MM.1S (cell line): ENCODE measurements around the gene MRTFA.
A peak's percentile ranks its signal among the peaks of the same experiment; 100 is the strongest.

ENCODE experiments used
- DNase-seq: peaks from one replicate; pipeline ENCODE4 v3.0.0-alpha.2; 2015
- H2AFZ ChIP-seq: fragments of 300-600 bp; sonication (generic); 2 replicates; pipeline ENCODE4 v1.6.0; 2016; ENCODE audit warnings: antibody characterized with exemption, low read length
- H3F3A ChIP-seq: fragments of 300-600 bp; sonication (generic); 2 replicates; pipeline ENCODE4 v1.6.1; 2016; ENCODE audit warnings: mild to moderate bottlenecking, antibody characterized with exemption, low read length, moderate library complexity, mixed read lengths; ENCODE audit not compliant: insufficient read depth
- H3K27ac ChIP-seq: fragments of 300-600 bp; sonication (generic); 2 replicates; pipeline ENCODE4 v1.5.1; 2016; ENCODE audit warnings: mild to moderate bottlenecking, low read length
- H3K27me3 ChIP-seq: fragments of 300-600 bp; sonication (generic); replicated peaks from 2 replicates; pipeline ENCODE4 v1.6.0; 2016; ENCODE audit warnings: low read length; ENCODE audit not compliant: insufficient read depth
- H3K36me3 ChIP-seq: fragments of 300-600 bp; sonication (generic); replicated peaks from 2 replicates; pipeline ENCODE4 v1.6.1; 2016; ENCODE audit warnings: mild to moderate bottlenecking, low read length, mixed read lengths; ENCODE audit not compliant: insufficient read depth
- H3K4me1 ChIP-seq: fragments of 300-600 bp; sonication (generic); 2 replicates; pipeline ENCODE4 v1.6.1; 2016; ENCODE audit warnings: low read length, mixed read lengths
- H3K4me2 ChIP-seq: fragments of 300-600 bp; sonication (generic); 2 replicates; pipeline ENCODE4 v1.6.0; 2016; ENCODE audit warnings: low read depth, low read length
- H3K4me3 ChIP-seq: fragments of 300-600 bp; sonication (generic); 2 replicates; pipeline ENCODE4 v1.5.1; 2016; ENCODE audit warnings: low read length, mixed read lengths
- H3K79me2 ChIP-seq: fragments of 300-600 bp; sonication (generic); 2 replicates; pipeline ENCODE4 v1.6.1; 2016; ENCODE audit warnings: mixed run types, low read length, mixed read lengths
- H3K9ac ChIP-seq: fragments of 300-600 bp; sonication (generic); 2 replicates; pipeline ENCODE4 v1.6.1; 2016; ENCODE audit warnings: low read length, mixed read lengths
- H3K9me2 ChIP-seq: fragments of 300-600 bp; sonication (generic); replicated peaks from 2 replicates; pipeline ENCODE4 v1.6.1; 2016; ENCODE audit warnings: mild to moderate bottlenecking, low read length, mixed read lengths; ENCODE audit not compliant: insufficient read depth
- H3K9me3 ChIP-seq: fragments of 300-600 bp; sonication (generic); replicated peaks from 2 replicates; pipeline ENCODE4 v1.6.1; 2016; ENCODE audit warnings: mild to moderate bottlenecking, low read length, mixed read lengths; ENCODE audit not compliant: insufficient read depth
- H4K20me1 ChIP-seq: fragments of 300-600 bp; sonication (generic); 2 replicates; pipeline ENCODE4 v1.6.1; 2016; ENCODE audit warnings: mild to moderate bottlenecking, low read length, moderate library complexity, mixed read lengths; ENCODE audit not compliant: insufficient read depth
- EZH2 ChIP-seq: fragments of 300-600 bp; sonication (generic); optimal IDR thresholded peaks from 2 replicates; pipeline ENCODE3; 2017; ENCODE audit warnings: low read depth, mild to moderate bottlenecking, antibody characterized with exemption, low read length, mixed read lengths
- EZH2phosphoT487 ChIP-seq: fragments of 300-600 bp; sonication (generic); IDR thresholded peaks from 2 replicates; pipeline ENCODE4 v1.6.1; 2018; ENCODE audit warnings: antibody characterized with exemption, low read length
- TF ChIP-seq, protein P1 (sequence below): fragments of 300-600 bp; sonication (generic); IDR thresholded peaks from 2 replicates; pipeline ENCODE4 v1.5.1; 2016; ENCODE audit warnings: antibody characterized with exemption, low read length, mixed read lengths

MRTFA gene

DNA sequence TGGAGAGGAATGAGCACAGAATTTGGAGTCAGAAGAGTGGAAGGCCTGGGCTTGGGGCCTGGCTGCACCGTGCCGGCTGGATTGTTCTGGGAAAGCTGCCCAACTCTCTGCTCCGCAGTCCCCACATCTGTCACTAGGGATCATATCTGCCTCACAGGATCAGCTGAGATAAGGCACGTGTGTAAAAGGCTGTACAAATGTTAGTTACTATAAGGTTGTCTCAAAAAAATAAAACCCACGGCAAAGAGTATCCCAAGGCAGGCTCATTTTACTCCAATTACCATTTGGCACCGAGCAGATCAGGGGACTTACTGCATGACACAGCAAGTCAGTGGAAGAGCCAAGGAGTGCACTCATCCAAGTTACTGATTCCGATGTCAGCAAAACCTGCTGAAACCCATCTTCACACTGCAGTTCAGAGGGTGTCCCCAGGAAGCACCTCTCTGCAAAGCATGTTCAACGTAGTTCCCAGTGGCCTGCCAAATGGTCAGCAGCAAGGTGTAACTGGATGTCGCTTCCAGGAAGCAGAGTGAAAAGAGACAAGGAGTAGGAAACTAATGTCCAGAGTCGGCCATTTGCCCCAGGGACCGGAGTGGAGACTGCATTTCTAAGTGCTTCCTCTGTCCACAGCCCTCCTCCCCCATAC, 18.1 kb upstream of the MRTFA start:
- H3K79me2 ChIP-seq, result peaks cover 6% of the 10 kb centered on the region
- H3K4me3 ChIP-seq, result no peak overlapping the region
- DNase-seq, result no peak
- TF ChIP-seq, protein P1, sequence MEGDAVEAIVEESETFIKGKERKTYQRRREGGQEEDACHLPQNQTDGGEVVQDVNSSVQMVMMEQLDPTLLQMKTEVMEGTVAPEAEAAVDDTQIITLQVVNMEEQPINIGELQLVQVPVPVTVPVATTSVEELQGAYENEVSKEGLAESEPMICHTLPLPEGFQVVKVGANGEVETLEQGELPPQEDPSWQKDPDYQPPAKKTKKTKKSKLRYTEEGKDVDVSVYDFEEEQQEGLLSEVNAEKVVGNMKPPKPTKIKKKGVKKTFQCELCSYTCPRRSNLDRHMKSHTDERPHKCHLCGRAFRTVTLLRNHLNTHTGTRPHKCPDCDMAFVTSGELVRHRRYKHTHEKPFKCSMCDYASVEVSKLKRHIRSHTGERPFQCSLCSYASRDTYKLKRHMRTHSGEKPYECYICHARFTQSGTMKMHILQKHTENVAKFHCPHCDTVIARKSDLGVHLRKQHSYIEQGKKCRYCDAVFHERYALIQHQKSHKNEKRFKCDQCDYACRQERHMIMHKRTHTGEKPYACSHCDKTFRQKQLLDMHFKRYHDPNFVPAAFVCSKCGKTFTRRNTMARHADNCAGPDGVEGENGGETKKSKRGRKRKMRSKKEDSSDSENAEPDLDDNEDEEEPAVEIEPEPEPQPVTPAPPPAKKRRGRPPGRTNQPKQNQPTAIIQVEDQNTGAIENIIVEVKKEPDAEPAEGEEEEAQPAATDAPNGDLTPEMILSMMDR, result no peak
- TF ChIP-seq EZH2 (no peak), EZH2phosphoT487 (no peak)
- no peak overlapping the region for H3K9ac ChIP-seq
- no peak overlapping the region for H3K4me2 ChIP-seq
- no peaks in the 10 kb centered on the region for H3K9me2 ChIP-seq
- H3K27me3 ChIP-seq, result no peaks in the 10 kb centered on the region
- H3K27ac ChIP-seq, result no peak overlapping the region
- H2AFZ ChIP-seq, result no peak overlapping the region
- no peaks in the 10 kb centered on the region for H4K20me1 ChIP-seq
- no peaks in the 10 kb centered on the region for H3K36me3 ChIP-seq
- H3K9me3 ChIP-seq, result no peaks in the 10 kb centered on the region
- peaks cover 8% of the 10 kb centered on the region for H3F3A ChIP-seq
- peaks cover 8% of the 10 kb centered on the region; the same call in 1 of the 2 replicates for H3K4me1 ChIP-seq

DNA sequence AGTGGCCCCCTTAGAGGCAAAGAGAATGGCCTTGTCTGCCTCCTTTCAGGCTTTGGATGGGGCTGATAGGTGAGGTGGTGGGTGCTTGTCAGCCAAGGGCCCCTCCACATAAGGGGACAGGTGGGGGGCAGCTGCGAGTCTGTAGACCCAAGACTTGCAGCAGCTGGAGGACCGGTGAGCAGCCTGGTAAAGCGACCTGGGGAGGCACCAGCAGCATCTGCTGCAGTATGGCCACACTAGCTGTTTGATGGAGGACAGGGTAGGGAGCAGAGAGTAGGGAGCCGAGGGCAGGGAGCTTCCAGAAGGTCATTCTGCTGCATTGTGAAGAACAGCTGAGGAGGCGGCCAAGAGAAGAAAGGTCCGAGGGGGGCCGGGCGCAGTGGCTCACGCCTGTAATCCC, 16.8 kb upstream of the MRTFA start:
- no peak overlapping the region for H3K9ac ChIP-seq
- H3K9me2 ChIP-seq, result no peaks in the 10 kb centered on the region
- no peak overlapping the region for H2AFZ ChIP-seq
- no peak overlapping the region for H3K27ac ChIP-seq
- no peaks in the 10 kb centered on the region for H4K20me1 ChIP-seq
- TF ChIP-seq EZH2, result no peak
- TF ChIP-seq, protein P1, result no peak
- no peak for TF ChIP-seq EZH2phosphoT487
- H3F3A ChIP-seq, result peaks cover 19% of the 10 kb centered on the region
- no peak overlapping the region for H3K4me2 ChIP-seq
- peaks cover 12% of the 10 kb centered on the region for H3K4me1 ChIP-seq
- no peak for DNase-seq
- H3K4me3 ChIP-seq, result no peak overlapping the region
- no peaks in the 10 kb centered on the region for H3K9me3 ChIP-seq
- H3K27me3 ChIP-seq, result no peaks in the 10 kb centered on the region
- H3K79me2 ChIP-seq, result peaks cover 6% of the 10 kb centered on the region
- no peaks in the 10 kb centered on the region for H3K36me3 ChIP-seq

DNA sequence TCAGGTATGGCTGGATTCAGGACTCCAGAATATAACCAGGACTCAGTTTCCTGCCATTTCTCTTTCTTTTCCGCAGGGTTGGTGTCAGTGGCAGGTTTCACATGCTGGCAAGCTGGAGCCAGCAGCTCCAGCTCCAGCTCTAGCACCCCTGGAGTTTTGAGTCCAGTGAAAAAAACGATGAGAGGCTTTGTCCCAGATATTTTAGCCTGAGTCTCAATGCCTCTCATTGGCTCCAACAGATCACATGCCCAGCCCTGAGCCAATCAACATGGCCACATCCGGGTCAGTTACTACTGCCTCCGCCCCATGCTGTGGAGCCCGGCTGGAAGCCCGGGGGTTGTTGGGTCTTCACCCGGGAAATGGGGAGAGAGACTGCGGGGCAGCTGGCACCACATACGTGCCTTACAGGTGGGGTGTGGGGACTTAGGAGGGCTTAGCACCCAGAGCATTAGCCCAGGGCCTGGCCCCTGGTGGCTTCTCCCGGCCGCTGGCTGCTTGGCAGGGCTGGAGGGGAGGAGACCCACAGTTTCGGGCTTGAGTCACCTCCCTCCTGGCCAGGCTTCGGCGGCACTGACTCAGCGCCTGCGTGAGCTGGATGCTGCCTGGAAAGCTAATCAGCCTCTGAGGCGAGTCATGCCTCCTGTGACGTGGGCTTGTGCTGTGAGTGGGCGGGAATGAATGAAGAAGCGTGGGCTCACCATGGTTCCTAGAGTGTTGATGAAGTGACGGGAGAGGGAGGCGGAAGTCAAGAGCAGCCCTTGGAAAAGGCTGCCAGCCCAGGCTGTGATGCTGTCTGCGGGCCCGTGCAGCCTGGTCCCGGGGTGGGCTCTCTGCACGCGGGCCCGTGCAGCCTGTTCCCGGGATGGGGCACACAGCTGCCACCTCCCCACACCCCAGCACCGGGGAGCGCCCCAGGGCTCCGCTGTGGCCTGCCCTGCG, 15.3 kb upstream of the MRTFA start:
- Histone ChIP-seq H3K4me3 (peak overlapping the region; percentile 81), H3K27me3 (no peaks in the 10 kb centered on the region), H3K4me1 (peaks cover 21% of the 10 kb centered on the region), H3K36me3 (no peaks in the 10 kb centered on the region), H3K9ac (peak overlapping the region; percentile 92), H3K4me2 (peak overlapping the region; percentile 97), H3K79me2 (peaks cover 6% of the 10 kb centered on the region), H3F3A (peaks cover 30% of the 10 kb centered on the region), H2AFZ (peak overlapping the region; percentile 57), H4K20me1 (no peaks in the 10 kb centered on the region), H3K9me3 (no peaks in the 10 kb centered on the region), H3K9me2 (no peaks in the 10 kb centered on the region), H3K27ac (peak overlapping the region; percentile 86)
- TF ChIP-seq, protein P1, result no peak
- TF ChIP-seq EZH2 (no peak), EZH2phosphoT487 (no peak)
- peak; percentile 92 for DNase-seq
